Posterior vena cava (tissue), 2 donors: ENCODE results near the gene RPS19BP1. TPM values are rescaled to one million over a fixed set of nuclear protein-coding genes. Genes with fewer than 3 reads are reported as not detected.
A peak's percentile ranks its signal among the peaks of the same experiment; 100 is the strongest.
"Not testable (repeated sequence)": the region's sequence is repeated elsewhere in the genome, so short reads cannot be mapped to it uniquely, and the experiment has no call there.

Experiments used
- DNase-seq: peaks from one replicate; pipeline ENCODE4 v3.0.0-alpha.2; 2020; ENCODE audit warnings: low spot score
- intact Hi-C, 2 donors: fragments of 100-400 bp; cut with DNase I; formaldehyde crosslinking; loops; one replicate each; pipeline versions ENCODE4 v1.14.1 to v1.14.2; 2022 to 2023
- total RNA-seq, 2 donors: library from RNA; stranded (reverse); fragmentation: NEBNext Ultra II Directional; extraction: Animal tissue kit (Norgen Biotek cat#: 25700); gene quantifications; one replicate each; pipeline ENCODE4 v1.2.1, GENCODE V29; 2021
- donor health status: DM: yes; HTN: yes; CAD: no.
- donor health status: DM: yes; HTN: yes; CAD: no.

RPS19BP1 gene
- total RNA-seq, 2 donors from 2014 or later: 49.9 to 54.4 TPM

DNA sequence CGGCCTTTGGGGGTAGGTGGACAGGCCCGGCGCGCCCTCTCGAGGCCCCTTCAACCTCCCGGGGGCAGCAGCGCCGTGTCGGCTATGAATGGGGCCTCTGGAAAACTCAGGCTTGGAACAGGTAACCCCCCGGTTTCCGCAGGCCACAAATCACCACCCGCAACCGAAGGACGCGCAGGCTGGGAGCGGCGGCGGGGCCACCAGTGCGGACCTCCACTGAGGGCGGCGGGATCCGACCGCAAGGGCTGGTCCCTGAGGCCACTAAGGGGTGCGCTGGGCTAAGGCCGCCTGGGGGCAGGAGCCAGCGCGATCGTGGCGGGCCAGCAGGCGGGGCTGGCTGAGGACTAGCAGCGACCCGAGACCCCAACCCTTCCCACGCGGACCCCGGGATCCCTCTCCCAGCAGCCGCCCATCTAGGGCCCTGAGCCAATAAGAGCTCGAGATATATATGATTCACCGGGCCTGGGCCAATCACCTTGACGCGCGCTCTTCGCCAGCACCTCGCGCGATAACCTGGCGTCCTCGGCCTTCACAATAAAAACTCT, 12.8 kb downstream of the RPS19BP1 start:
- DNase-seq: peak; percentile 99
- intact Hi-C loops: loop anchor here (5.0 to 10.0 kb wide), 2 partner anchors 95 to 117 kb away; no protein-coding TSS in a partner anchor

DNA sequence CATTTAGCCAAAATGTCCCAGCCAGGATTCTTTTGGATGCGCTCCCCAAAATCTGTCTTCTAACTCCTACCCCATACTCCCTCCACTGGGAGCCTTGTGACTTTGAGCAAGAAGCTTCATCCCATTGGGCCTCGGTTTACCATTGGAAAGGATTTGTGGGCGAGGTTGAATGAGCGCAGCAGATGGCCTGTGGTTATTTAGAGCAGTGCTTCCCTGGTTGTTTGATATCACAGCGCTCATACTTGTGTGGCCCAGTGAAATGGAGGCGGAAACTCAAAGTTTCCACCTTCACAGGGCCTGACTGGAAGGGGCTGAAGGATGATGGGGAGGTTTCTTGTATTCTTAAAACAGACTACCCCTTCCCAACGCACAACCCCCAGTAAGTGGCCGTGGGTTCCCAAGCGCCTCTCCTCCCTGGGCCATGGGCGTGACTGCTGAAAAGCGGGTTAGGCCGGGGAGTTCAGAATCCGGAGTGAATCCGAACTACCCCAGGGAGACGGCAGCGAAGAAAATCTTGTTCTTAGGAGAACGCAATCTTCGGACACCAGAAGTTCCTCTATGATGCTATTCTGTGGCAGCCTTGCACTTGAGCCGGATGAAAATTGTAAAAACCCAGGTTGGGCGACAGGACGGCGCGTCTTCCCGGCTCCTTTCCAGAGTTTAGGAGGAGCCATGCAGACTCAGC, 13.4 kb downstream of the RPS19BP1 start:
- no peak for DNase-seq

DNA sequence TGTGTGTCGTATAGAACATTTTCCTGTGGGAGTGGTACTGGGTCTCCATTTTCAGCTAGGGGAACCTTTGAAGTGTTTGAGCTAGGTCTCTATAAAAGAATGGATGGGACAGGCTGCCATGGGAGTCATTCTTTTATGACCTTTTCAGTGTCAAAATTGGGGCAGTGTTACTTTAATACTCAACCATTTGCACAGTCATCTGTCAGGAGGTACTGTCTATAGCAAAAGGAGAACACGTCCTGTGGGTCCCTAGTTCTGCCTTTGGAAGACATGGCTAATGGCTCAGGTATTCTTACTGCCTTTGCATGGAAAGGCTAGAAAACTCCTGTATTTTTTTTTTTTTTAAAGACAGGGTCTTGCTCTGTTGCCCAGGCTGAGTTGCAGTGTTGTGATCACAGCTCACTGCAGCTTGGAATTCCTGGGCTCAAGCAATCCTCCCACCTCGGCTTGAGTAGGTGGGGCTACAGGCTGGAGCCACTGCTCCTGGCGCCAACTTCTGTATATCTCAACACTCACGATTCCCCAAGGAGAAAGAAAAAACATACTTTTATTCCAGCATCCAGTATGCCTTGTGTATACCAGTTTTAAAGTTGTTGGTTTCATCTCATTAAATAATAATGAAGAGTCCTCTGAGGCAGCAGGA, 14.3 kb downstream of the RPS19BP1 start:
- DNase-seq: no peak
- intact Hi-C loops: loop anchor here (5.0 to 10.0 kb wide), 2 partner anchors 93 to 116 kb away; no protein-coding TSS in a partner anchor

More for the DNA sequence above, 13.4 kb downstream of the RPS19BP1 start:
- intact Hi-C loops: loop anchor here (5.0 to 10.0 kb wide), 2 partner anchors 94 to 117 kb away; no protein-coding TSS in a partner anchor

DNA sequence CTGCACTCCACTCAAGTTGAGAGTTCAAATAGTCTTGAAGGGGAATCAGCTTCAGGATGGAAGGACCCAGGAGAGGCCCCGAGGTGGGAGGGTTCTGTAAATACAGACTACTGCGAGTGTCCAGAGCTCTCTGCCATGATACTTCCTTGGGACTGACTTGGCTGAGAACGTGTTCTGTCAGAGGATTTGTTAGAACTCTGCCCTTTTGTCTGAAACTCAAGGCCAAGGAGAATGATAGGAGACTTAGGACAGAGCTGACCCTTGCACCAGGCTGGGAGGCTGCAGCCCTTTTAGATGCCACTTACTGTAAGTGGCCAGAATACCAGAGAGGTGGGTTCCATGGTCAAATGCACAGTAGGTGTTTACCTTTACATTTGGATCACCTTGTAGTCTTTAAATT, 15.1 kb downstream of the RPS19BP1 start:
- no peak for DNase-seq
- intact Hi-C loops: loop anchor here (5.0 to 10.0 kb wide), 2 partner anchors 93 to 115 kb away; no protein-coding TSS in a partner anchor

DNA sequence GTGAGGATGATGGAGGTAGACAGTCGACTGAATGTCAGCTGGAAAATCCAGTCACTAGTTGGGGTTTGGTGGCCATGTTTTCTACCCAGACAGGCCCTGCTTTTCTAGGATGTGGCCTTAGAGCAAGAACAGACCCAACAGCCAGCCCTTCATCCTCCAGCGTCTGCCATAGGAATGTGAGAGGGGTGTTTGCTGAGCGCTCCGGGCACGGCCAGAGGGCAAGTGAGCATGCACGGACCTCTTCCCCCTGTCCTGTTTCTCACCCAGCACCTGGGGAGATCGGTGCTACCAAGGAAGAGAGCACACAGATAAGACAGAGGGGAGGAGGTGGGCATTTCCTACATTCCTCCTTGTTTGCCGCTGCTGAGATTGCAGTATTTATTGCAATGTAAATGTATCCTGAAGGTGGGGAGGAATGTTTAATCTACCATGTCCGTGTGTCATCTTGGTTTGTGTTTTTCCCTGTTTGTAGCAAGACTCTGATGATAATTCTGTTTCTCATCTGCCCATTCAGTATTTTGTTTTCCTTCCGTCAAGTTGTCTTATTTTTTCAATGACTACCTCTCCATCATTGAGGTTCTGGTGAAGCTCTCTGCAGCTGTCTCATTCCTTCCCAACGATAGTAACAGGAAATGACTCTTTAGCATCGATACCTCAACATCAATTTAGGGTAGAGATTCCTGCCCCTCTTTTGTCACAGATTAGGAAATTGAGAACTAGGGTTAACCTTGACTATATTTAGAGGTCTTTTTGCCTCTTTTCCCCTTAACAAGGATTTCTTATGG, 17.1 kb downstream of the RPS19BP1 start:
- no peak for DNase-seq
- intact Hi-C loops: loop anchor here (5.0 to 10.0 kb wide), 2 partner anchors 91 to 113 kb away; no protein-coding TSS in a partner anchor

DNA sequence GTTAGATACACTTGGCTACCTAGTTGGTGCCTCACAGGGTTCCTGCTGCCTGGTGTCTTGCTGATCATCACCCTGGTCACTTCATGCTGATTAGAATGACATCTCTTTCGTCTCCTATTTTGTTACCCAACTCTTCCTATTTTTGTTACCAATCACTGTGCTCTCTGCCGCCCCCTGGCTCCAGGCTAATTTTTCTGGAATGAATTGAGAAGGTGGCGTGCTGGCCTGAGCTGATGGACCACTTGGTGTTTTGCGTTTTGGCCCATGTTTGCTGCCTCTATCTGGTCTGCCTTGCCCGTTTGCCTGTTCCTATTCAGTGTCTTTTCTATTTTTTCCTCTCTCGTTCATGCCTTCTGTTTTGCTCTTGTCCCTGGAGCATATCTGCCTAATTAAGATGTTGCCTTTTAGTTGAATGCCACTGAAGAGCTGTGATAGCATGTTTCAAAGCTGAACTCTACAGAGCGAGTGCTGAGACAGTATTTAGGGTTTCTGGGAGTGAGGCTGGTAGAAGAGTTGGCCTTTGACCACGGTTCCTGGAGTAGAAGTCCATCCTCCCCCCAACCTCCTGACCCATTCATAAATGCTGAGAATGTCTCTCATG, 18.1 kb downstream of the RPS19BP1 start:
- intact Hi-C loops: loop anchor here in 1 of 2 donors (10.0 kb wide), 1 partner anchor 90 kb away; no protein-coding TSS in a partner anchor
- DNase-seq: no peak

DNA sequence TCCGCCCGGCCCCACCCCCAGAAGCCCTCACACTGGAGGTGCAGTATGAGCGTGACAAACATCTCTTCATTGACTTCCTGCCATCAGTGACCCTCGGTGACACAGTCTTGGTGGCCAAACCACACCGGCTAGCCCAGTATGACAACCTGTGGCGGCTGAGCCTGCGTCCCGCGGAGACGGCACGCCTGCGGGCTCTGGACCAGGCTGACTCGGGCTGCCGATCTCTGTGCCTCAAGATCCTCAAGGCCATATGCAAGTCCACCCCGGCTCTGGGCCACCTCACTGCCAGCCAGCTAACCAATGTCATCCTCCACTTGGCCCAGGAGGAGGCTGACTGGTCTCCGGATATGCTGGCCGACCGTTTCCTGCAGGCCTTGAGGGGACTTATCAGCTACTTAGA, 18.8 kb downstream of the RPS19BP1 start:
- intact Hi-C loops: loop anchor here in 1 of 2 donors (10.0 kb wide), 1 partner anchor 89 kb away; no protein-coding TSS in a partner anchor
- no peak for DNase-seq

DNA sequence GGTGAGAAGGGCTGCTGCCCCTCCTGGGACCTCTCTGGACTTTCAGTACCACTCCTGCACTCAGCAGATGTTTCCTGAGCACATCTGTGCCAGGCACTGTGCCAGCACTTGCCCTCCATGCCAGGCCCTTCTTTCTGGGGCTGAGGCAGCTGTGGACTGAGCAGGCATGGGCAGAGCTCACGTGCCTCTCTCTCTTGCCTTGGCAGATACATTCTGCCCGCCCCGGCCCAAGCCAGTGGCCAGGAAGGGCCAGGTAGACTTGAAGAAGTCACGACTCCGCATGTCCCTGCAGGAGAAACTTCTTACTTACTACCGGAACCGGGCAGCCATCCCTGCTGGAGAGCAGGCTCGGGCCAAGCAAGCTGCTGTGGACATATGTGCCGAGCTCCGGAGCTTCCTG, 20.5 kb downstream of the RPS19BP1 start:
- no peak for DNase-seq
- intact Hi-C loops: loop anchor here in 1 of 2 donors (10.0 kb wide), 1 partner anchor 87 kb away; no protein-coding TSS in a partner anchor

DNA sequence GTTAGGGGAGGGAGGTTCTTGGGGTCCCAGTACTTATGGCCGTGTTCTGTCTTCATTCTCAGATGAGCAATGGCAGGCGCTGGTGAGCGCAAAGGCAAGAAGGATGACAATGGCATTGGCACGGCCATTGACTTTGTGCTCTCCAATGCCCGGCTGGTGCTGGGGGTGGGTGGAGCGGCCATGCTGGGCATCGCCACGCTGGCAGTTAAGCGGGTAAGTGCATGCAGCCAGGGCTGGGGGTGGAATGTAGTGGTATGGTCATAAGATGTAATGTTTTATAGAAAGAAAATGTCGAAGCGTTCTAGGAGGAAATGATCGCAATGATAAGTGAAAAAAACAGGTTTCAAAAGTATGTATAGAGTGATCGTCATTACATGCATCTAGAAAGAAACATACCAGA, 21.3 kb downstream of the RPS19BP1 start:
- intact Hi-C loops: loop anchor here in 1 of 2 donors (10.0 kb wide), 1 partner anchor 86 kb away; no protein-coding TSS in a partner anchor
- DNase-seq: no peak

DNA sequence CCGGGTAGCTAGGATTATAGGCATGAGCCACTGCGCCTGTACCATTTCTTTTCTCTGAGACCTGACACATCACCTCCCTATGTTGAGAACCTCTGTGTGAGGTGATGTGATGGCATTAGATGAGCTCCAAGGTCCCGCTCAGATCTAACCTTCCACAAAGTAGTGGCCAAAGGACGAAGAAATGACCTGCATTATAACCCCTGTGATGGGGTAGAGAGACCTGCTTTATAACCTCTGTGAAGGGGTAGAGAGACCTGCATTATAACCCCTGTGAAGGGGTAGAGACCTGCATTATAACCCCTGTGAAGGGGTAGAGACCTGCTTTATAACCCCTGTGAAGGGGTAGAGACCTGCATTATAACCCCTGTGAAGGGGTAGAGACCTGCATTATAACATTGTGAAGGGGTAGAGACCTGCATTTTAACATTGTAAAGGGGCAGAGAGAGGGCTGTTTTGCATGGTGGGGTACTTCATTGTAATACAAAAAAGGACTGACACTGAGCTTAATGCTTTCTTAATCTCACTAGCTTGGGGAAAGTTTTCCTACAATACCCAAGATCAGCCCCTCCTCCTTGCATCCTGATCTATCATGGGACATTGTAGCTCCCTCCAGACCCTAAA, 21.9 kb downstream of the RPS19BP1 start:
- intact Hi-C loops: loop anchor here in 1 of 2 donors (10.0 kb wide), 1 partner anchor 86 kb away; no protein-coding TSS in a partner anchor
- no peak for DNase-seq

DNA sequence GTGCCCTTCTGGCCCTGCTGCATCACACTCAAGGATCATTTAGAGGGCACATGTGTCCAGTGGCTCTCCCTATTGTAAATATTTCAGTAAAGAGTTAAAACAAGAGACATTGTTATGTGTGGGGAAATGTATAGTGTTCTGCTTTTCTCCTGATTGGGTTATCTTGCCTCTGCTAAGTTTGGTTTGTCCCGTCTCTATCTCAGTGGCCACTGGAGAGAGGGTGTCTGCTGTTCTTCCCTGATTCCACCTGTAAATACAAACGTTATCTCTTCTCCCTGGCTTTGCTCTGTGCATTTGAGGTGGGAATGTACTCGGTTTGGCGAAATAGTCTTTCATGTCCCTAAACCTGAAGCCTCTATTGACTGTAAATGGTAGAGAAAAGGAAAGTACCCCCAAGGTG, 24.2 kb downstream of the RPS19BP1 start:
- DNase-seq: no peak
- intact Hi-C loops: loop anchor here in 1 of 2 donors (5.0 kb wide), 1 partner anchor 831 kb away; no protein-coding TSS in a partner anchor

DNA sequence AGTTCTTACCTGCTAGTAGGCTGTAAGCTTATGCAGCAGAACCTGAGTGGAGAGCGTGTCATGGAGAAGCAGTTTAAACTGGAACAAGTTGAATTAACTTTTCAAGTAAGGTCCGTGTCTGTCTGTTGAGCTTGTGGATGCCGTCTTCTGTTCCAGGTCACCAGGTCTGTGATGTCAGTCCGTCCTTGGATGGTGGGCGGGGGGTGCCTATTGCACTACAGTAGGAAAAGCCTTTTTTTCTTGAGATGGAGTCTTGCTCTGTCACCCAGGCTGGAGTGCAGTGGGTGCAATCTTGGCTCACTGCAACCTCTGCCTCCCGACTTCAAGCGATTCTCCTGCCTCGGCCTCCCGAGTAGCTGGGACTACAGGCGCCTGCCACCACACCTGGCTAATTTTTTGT, 25.5 kb downstream of the RPS19BP1 start:
- intact Hi-C loops: loop anchor here in 1 of 2 donors (5.0 kb wide), 1 partner anchor 830 kb away; no protein-coding TSS in a partner anchor
- DNase-seq: not testable (repeated sequence)

DNA sequence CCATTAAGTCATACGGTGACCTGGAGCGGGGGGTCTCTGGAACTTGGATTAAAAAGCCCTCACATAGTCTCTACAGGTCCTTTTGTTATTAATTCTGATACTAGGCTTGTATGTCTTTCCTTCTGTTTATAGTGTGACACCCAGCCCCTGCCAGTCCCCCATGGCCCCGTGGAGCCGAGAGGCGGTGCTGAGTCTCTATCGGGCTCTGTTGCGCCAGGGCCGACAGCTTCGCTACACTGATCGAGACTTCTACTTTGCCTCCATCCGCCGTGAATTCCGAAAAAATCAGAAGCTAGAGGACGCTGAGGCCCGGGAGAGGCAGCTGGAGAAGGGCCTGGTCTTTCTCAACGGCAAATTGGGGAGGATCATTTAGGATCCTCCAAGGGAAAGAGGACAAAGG, 28.5 kb downstream of the RPS19BP1 start:
- no peak for DNase-seq
- intact Hi-C loops: no loop called here

DNA sequence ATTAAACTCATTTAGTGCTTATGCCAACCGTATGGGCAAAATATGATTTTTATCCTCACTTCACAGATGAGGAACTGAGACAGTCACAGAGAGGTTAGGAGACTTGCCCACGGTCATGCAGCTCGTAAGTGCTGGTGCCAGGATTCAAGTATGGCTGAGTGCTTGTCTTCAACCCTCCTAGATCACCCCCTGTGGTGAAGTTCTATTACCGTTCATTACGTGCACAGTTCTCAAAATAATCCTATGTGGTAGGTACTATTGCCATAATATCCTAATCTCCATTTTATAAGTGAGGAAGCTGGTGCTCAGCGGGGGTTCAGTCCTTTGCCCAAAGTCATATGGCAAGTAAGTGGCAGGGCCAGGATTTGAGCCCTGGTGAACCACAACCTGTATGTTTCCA, 28.9 kb downstream of the RPS19BP1 start:
- DNase-seq: no peak
- intact Hi-C loops: no loop called here

DNA sequence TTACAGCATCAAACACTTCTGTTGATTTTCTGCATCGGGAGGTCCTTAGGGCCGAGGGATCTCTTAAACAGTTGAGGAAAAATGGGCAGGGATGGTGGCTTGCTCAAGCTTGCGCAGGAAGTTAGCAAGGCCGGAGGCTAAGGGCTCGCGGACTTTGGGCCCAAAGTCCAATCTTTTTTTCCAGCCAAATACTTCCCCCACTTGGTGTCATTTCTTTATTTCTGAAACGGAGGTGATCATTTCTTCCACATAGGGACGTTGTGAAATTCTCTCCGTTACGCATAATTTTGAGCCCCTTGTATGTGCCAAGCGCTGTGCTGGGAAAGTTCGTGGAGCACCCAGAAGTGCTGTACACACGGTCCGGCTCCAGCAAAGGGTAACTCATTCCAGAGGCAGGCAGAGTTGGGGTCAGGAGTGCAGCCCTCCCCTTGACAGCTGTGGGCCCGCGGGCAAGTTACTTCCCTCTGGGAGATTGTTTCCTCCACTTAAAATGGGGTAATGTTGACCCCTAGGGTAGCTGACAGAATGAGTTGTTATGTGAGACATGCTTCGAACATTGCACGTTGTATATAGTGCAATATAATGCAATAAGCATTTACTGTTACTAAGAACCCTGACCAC, 29.6 kb downstream of the RPS19BP1 start:
- DNase-seq: no peak
- intact Hi-C loops: no loop called here

DNA sequence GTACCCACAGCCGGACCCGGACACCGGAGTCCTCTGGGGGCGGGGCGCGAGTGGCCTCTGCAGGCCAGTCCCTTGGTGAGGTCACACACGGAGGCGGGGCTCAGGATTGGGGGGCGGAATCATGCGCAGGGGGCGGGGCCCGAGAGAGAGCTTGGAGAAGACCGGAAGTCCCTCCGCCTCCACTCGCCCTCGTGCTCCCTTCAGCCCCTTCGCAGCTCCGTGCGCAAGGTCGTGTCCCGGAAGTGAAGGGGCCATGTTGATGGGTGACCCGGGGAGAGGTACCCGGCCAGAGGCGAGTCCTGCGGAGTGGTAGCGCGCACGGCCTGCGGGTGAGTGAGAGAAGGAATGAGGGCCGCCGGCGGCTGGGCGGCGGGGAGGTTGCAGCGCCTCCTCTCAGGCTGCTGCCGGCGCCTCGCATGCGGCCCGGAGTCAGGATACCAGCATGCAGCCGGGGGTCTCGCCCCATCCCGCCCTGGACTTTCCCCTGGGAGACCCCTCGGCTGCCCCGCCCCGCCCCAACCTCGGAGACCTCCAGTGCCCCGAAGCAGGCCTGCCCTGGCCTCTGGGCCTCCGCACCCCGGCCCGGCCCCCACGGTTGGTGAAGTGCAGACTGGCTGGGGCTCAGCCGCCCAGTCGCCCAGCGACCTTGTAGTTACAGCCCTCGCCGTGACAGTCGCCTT, 30.3 kb downstream of the RPS19BP1 start, which contains the start of gene MIEF1:
MIEF1 (plus strand) TSS at position 182 of the 680 bp plus-strand sequence. CDS start 9,005 bp downstream, outside the sequence.
- intact Hi-C loops: no loop called here
- DNase-seq: peak; percentile 100

DNA sequence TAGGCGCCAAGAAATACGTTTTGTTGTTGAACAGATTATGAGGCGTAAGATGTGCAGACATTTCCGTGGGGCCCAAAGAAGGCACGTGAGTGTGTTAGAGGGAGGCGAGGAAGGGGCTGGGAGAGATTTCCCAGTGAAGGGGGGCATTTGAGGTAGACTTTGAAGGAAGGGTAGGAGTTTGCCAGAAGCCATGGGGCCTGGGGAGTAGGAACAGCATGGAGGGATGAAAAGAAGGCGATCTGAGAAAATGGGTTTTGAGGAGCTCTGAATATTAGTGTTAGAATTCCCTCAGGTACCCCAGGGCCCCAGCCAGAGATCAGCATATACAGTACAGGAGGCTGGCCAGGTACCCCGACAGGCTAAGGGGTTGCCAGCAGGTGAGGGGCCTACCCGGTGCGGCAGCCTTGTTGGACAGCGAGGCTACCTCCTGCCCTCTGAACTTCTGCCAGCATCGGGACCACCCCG, 30.9 kb downstream of the RPS19BP1 start:
- no peak for DNase-seq
- intact Hi-C loops: no loop called here
